Measurements from ENCODE around the gene NOBOX.
"Not testable (repeated sequence)": the region's sequence is repeated elsewhere in the genome, so short reads cannot be mapped to it uniquely, and the experiment has no call there.

NOBOX gene

DNA sequence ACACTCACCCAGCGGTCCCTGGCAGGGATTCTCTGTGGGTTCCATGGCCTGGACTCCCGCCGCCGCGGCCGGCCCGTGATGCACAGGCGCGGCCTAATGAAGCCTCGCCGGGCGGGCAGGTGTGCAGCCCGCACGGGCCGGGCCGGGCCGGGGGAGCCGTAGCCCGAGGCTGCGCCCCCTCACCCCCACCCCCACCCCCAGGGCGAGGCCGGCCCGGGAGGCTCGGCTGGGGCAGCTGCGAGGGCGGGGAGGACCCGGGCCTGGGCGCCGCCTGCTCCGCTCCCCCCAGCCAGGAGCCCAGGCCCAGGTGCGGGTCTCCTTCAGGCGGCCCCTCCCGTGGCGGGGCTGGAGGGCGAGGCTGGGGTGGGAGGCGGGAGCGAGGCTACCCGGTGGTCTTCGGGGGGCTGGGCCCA, at the start of gene NOBOX:
Gene NOBOX, minus strand, starts transcription at position 45 of the 413 bp plus-strand sequence.
- no peak for DNase-seq

DNA sequence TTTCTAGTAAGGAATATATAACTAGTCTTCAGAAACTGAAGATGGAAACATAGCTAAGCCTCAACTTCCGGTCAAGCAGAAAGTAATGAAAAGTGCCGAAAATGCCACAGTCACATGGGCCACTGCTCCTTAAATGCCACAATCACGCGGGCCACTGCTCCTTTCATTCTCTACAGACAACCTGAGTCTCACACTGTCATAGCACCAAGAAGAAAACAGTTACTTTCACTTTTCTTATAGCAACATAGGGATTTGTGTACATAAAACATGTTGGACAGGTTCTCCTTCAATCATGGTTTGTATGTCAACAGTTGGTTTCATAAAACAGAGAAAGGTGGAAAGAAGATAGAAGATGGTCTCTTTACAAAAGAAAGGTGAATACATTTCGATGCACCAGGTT, 48.6 kb upstream of the NOBOX start:
- DNase-seq = no peak

DNA sequence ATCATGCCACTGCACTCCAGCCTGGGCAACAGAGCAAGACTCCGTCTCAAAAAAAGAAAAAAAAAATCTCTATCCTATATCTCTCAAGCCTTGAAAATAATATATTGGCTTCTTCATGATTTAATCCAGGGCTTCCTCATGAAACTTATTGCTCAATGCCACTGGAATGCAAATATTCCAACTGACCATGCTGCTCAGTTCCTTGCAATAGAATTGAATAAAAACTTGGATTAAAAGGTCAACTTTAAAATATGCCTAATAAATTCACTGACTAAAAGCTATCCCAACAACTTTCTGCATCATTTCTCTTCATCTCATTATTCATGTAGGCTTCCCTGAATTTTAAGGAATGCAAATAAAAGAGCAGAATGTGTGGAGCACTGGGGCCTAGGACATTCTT, 42.1 kb upstream of the NOBOX start:
- DNase-seq = no peak

DNA sequence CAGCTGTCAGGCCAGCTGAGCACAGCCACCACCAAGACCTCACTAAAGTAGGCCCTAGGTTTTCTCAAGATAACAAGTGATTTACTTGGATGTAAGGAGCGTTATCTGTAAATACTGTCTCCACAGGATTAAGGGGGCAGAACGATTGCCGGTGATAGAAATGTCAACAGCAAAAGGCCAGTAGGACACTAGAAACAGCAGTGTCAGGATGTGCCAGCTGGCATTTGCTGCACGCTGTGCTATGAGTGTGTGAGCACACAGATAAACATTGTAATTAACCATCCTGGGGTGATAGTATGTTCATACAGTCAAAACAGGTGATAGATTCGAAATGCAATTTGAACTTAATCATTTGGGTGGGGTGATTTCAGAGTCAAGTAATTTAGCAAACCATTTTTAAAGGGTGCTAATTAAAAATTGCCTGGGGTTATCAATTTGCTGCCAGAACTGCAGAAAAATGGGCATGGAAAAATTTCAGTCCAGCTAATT, 36.3 kb upstream of the NOBOX start:
- DNase-seq = no peak

DNA sequence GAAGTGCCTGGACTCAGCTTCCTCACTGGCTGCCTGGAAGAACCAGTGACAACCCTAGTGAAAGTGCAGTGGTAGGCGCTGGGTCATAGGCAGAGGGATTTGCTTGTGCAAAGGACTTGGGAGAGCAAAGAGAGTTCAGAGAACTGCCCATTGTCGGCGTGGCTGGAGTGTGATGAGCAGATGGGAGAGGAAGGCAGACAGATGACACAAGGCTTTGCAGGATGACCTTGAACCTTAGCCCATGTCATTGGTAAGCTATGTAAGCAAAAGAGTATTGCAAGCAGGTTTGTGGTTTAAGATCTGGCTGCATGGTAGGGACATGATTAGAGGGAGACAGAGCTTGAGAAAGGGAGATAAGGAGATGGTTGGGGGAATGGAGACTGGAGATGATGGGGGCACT, 35.3 kb upstream of the NOBOX start:
- peak; percentile 62 for DNase-seq

DNA sequence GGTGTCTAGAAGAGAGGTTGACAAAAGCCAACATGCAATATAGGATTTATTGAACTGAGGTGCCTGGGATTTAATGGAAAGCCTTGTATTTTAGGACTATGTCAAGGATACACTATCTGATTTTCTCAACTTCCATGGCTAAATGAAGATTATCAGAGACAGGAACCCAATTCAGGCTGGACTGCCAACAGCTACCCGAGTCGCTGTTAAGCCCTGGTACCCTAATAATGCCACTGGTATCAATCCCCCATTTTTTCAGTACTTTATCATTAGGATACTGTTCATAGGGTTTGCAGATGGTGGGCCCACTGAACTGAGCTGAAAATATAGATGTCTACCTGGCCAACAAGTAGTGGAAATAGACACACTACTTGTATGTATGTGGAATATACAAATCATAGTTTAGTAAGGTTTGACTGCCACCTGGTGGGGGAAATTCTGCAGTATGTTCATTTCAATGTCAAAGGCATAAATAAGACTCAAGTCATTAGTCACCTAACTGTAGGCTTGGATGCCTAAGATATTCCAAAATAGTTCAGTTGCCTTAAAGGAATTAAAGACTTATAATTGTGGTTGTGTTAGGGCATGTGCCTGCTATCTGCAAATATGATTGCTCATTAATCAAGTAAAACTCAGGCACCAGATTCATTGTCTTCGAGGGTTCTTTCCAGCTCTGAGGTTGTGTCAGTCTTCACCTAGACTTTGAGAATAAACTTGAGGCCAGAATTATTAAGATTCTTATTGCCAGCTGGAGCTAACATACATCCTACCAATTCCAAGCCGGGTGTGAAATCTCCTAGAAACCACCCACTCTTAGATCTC, 34.1 kb upstream of the NOBOX start:
- DNase-seq = peak; percentile 87

DNA sequence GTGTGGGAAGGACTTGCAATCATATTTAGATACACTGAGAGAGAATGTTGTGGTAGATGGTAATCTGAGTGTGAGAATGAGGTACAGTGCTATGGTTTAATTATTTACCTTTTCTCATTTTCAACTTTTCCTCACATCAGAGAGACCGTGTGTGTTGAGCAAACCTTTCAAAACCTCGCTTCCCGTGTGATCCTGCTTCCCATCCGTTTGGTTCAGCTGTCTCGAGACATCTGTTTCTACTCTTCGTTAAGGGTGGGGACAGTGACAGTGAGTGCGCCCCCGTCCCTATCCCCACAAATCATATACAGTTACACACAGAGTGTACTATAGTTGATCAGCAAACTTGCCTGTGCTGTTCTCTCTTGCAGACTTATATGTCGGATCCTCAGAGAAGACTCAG, 33.0 kb upstream of the NOBOX start:
- no peak for DNase-seq

DNA sequence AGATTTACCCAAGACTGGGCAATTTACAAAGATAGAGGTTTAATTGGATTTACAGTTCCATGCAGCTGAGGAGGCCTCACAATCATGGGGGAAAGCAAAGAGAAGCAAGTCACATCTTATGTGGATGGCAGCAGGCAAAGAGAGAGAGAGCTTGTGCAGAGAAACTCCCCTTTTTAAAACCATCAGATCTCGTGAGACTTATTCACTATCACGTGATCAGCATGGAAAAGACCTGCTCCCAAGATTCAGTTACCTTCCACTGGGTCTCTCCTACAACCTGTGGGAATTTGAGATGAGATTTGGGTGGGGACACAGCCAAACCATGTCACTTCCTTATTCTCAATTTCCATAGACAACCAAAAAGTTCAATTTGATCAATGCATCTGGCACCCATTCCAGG, 24.9 kb upstream of the NOBOX start:
- DNase-seq = no peak

DNA sequence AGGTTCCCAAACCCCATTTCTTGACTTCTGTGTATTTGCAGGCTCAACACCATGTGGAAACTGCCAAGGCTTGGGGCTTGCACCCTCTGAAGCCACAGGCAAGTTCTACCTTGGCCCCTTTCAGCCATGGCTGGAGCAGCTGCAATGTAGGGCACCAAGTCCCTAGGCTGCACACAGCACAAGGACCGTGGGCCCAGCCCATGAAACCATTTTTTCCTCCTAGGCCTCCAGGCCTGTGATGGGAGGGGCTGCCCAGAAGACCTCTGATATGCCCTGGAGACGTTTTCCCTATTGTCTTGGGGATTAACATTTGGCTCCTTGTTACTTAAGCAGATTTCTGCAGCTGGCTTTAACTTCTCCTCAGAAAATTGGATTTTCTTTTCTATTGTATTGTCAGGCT, 24.0 kb upstream of the NOBOX start:
- not testable (repeated sequence) for DNase-seq

DNA sequence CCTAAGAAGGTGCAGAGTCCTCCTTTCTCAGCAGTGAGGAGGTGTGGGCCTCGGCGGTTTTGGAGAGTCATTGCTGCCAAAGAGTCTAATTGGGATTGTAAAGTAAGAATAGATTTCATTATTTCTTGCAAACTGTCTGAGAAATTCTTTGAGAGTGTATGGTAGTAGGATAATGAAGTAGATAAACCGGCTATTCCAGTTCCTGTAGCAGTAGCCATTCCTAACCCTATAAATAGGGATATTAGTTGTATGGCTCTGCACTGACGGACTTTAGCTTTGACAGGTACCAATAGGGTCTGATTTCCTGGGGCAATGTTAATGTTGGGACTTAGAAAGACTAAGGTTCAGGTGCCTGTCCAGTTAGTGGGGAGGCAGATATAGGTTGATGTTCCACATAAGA, 15.4 kb upstream of the NOBOX start:
- not testable (repeated sequence) for DNase-seq

DNA sequence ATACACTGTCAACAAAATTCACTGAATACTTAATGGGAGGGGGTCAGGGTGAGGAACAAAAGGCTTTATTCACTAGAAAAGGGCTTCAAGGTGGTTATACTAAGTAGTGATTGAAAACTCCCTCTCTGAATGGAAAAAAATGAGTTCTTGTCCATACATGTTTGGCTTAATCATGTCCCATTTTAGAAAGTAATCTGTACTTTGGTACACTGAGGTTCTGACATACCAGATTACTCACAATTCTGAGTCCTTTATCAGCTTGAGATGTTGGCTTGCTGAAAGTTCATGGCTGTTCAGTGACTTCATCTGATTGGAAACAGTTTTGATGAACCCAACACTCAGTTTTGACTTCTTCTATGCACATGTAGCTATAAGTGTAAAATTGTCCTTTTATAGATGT, 12.8 kb upstream of the NOBOX start:
- DNase-seq = no peak

DNA sequence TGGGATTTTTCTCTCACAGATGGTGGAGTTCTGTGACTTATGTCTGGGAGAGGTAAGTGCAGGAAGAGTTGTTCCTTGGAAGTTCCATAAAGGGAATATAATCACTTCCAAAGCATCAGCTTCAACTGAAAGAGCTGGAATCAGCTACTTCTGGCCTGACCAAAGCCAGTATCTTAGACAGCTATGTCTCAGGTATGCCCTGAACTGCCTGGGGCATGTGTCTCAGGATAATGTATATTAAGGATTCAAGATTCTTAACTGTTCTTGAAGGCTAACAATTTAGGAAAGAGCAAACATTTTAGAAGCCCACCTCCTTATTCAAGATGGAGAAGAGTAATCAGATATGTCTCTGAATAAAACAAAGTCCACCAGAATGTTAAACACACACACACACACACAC, 12.4 kb upstream of the NOBOX start:
- DNase-seq = no peak

DNA sequence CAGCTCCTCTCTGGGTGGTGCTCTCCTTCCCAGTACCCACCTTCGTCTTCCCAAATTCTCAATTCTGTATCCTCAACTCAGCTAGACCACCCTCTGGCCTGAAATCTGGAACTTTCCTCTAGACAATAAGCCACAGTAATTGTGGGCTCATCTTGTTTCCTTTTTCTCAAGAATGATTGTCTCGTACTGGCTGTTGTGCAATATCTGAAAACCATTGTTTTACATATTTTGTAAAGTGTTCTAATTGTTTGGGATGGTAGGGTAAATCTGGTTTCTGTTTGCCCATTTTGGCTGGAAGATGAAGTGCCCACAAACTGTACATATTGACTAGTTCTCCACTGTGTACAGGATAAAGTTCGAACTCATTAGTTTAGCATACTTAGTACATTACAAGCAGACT, 11.3 kb upstream of the NOBOX start:
- DNase-seq = peak; percentile 28

DNA sequence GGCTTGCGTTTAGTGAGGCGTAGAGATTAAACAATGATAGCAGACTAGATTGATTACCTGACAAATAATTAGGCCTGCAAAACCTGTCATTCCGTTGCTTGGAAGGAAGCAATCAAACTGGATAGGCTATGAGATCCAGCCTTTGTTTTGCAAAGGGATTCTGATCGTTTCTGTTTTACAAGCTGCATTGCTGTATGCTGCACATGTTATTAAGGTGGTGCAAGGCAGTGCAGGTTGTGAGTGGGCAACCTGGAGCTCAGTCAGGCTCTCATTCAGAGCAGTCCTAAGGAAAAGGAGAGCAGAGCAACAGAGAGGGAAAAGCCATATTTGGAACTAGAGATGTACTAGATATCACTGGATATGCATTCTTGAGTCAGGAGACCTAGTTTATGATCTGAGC, 6.9 kb upstream of the NOBOX start:
- no peak for DNase-seq

DNA sequence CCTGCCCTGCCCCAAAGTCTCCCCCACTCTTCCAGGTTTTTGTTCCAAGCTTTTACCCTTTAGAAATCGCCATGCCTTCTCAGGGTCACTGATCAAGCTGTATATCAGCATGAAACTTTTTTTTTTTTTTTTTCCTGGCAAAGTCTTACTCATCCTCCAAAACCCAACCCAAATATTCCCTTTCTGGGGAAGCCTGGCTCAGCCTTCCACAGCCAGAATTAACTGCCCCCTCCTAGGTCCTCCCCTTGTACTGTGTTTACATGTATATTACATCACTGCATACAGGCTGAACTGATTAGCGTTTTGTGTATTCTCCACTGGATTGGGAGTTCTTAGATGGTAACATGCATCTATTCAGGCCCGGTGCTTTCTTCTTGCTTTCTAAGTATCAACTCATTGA, 4.6 kb upstream of the NOBOX start:
- DNase-seq = no peak

DNA sequence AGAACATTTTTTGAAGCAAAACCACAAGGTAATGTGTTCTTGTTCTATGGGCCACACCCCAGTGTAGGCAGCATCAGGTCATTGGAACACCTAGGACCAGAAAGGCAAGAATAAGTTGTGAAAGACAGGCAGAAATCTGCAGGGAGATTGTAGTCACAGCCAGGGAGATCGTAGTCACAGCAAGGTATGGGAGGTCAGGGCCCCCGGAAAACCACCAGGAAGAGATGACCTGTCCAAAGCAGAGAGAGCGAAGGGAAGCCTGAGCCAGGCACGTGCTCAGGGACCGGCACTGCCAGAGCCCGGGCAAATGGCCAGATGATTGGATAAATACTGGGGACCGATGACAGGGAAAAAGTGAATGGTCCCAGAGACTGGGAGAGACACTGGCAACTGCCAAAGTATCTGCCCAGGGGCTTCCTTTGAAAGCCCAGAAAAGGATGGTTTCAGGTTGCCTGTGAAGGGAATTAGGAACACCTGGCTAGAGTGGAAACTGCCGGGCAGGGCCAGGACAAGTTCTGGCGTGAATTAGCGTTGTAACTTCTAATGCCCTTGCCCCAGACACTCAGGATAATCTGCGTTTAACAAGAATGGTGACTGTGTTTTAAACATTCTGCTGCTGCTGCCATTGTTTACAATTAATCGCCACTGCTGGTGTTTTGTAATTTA, 3.9 kb upstream of the NOBOX start:
- no peak for DNase-seq

DNA sequence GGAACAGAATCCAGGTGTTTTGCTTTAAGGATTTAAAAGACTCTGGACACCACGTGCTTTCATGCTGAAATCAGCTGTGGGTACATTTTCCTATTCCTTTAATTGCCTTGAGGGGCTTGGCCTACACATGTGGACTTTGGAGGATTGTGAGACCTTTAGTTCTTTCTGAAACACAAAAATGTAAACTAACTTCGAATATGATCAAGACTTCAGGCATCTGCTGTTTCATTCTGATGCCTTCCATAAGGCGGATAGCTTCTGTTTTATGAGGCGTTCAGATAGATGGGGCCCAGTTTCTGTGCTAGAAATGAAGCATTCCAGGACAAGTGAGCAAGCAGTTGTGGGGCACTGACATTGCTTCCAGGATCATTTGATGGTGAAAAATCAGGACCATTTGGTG, 1.5 kb upstream of the NOBOX start:
- no peak for DNase-seq

DNA sequence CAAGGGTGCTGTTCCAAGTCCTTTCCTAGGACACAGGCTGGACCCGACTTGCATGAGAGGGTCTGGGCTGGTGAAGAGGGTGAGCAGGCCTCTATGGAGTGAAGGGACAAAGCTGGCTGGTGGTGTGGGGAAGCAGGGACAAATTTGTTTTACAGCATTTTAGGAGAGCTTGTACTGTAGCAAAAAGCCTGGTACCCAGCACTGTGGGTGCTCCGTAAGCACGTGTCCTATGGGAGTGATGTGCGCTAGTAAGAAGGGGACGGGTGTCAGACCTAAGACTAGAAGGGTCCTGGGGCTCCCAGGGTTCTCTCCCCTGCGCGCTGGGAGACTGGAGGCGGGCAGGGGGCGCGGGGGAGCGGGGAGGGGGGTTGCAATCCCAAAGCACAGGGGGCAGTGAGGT, 391 bp downstream of the NOBOX start:
- no peak for DNase-seq

DNA sequence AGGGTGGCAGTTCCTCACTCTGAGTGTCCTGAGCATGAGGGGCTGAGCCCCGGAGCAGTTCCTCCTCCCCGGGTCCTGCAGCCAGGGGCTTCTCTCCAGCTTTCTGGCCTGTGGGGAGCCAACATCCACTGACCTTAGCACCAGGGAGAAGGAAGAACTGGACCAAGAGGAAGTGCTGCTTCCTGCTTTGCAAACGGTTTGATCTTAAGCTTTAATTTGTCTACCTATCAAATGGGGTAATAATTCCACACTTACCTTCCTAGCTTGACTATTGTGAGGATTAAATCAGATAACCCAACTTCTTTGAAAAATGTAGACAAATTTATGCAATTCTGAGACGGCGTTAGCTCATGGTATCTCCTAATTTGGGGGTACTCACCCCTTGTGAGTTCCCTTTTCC, 2.0 kb downstream of the NOBOX start:
- DNase-seq = no peak

DNA sequence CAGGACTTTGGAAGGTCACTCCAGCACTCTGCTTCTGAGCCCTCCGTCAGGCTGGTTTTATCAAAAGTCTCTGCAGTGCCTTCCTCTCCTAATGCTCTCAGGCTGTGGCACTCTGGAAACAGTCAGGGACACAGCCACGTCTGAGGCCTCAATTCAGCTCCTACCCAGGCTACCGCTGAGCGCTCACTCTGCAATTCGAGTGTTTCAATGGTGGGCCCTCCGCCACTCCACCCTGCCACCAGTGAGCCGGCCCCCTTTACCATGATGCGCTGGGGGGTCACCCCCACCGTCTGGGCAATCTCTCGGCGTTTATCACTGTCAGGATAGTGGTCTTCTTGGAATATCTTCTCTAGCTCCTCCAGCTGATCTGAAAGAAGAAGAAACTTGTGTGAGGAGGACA, 3.5 kb downstream of the NOBOX start:
- DNase-seq = no peak

DNA sequence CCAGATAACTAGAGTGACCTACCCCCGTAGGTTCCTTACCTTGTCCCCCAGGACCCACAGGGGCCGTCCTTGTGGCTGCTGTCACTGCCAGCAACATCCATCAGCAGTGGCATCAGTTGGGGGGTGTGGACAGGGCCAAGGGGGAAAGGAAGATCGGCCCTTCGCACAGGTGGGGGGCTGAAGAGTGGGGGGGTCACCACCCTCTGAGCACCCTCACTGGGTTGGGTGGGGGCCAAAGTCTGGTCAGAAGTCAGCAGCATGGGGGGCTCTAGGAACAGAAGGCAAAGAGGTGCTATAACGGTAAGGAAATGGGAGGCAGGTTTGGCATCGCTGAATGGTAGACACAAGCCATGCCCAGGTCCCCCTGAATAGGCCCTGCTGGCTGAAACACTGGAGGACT, 4.6 kb downstream of the NOBOX start:
- no peak for DNase-seq

DNA sequence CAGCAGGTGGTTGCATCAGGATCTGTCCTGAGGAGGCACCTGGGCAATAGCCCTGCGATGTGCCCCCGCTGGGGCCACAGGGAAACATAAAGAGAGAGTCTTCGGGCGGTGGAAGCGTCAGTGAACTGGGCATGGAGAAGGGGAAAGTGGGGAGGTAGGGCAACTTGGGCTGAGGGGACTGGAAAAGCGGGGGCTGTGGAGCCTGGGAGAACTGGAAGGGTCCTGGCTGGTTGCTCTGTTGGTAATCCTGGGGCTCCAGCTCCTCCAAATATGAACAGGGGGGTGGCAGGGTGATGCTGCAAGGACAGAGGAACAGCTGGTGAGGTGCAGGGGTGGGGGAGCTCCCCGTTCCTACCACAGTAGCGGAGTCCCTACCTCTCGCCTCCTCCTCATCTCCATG, 5.2 kb downstream of the NOBOX start:
- DNase-seq = no peak

DNA sequence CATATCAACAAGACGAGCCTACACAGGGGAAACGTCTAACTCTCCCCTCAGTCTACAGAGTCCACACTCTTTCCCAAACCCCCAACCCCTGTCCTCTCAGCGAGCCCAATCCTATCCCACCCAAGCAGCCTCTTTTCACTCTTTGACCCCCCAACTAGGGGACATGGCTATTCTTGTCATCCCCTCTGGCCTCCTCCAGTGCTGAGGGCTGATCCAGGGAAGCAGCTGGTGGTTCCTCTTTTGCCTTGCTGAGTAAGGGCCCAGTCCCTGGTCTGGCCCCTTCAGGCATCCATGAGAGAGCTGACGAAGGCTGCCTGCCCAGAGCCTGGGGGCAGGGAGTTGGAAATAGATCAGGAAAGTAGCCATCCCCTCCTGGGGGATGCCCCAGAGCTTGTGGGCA, 6.4 kb downstream of the NOBOX start:
- DNase-seq = no peak

DNA sequence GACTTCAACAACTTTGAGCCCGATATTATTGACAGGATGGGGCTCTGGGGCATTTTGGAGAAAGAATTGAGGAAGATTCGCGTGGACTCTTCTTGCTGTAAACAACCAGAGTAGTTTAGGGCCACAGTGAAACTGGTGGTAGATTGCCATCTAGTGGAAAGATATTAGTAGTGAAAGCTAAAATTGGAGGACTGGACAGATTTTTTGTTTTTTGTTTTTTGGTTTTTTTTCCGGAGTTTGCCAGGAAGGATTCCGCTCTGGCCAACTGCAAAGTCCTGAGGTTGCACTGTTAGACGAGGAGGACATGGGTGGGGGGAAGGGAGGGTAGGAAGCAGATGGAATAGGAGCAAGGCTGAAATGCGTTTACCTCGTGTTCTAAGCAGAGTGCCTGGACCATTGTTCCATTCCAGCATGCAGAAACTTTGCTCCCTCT, 11.7 kb downstream of the NOBOX start:
- DNase-seq = peak; percentile 83

DNA sequence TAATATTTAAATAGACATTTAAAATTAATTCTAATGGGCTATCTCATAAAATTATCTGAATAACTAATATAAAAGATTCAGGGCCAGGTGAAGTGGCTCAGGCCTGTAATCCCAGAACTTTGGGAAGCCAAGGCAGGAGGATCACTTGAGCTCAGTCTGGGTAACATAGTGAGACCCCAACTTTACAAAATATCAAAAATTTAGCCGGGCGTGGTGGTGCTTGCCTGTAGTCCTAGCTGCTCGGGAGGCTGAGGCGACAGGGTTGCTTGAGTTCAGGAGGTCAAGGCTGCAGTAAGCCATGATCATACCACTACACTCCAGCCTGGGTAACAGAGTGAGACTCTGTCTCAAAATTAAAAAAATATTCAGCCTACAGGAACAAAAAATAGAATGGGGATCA, 12.5 kb downstream of the NOBOX start:
- DNase-seq = no peak

All from hematopoietic multipotent progenitor cell treated with erythropoietin and hydrocortisone succinate and interleukin-3 and kit ligand, for 4 days (in vitro differentiated cells).